Testis (tissue), 3 donors: ENCODE data around the gene AGPAT2. TPM values are rescaled to one million over a fixed set of nuclear protein-coding genes. Genes with fewer than 3 reads are reported as not detected.

Experiments used
- DNase-seq: peaks from one replicate; pipeline ENCODE4 v3.0.0-alpha.2; 2019
- H3K27ac ChIP-seq, 2 donors: fragments of 200-600 bp; sonication (generic); one replicate each; pipeline ENCODE4 v1.5.1; 2019
- H3K27me3 ChIP-seq: fragments of 200-600 bp; sonication (generic); one replicate; pipeline ENCODE4 v1.5.1; 2019
- H3K36me3 ChIP-seq: fragments of 200-600 bp; sonication (generic); one replicate; pipeline ENCODE4 v1.5.1; 2017; ENCODE audit warnings: low read depth; ENCODE audit errors: missing control alignments
- H3K4me1 ChIP-seq: fragments of 200-600 bp; sonication (generic); one replicate; pipeline ENCODE4 v1.5.1; 2019
- H3K4me3 ChIP-seq, 2 donors: fragments of 200-600 bp; sonication (generic); one replicate each; pipeline ENCODE4 v1.5.1; 2017 to 2019
- H3K9me3 ChIP-seq: fragments of 200-600 bp; sonication (generic); one replicate; pipeline ENCODE4 v1.5.1; 2017
- POLR2A ChIP-seq: fragments of 450-650 bp; IDR thresholded peaks from one replicate; pipeline ENCODE4 v1.6.1; 2017; ENCODE audit warnings: antibody characterized with exemption, mild to moderate bottlenecking, moderate library complexity
- whole genome bisulfite sequencing, 2 donors: methylation state at CpG; one replicate each; pipeline ENCODE4 v1.1.5; 2018; 5-methylcytosine and 5-hydroxymethylcytosine counted together
- intact Hi-C: fragments of 100-400 bp; cut with DNase I; formaldehyde crosslinking; loops from one replicate; pipeline ENCODE4 v1.15.1; 2023; ENCODE audit warnings: low total_unique reads
- polyA plus RNA-seq: library from polyadenylated mRNA; stranded (reverse); fragments of 350-450 nt; fragmentation: Illumina TruSeq; extraction: RNeasy Lipid Tissue Mini Kit (QIAGEN cat#74804); gene quantifications from one replicate; pipeline ENCODE4 v1.2.3, GENCODE V29; 2014; ENCODE audit warnings: low read depth, low replicate concordance; ENCODE audit not compliant: insufficient read depth
- total RNA-seq, 2 donors: library from RNA; depleted of rRNA; stranded (reverse); fragments of >200 nt; gene quantifications; one replicate each; pipeline ENCODE4 v1.2.3, GENCODE V29; 2016
- TF ChIP-seq, protein P1 (sequence below), 3 experiments: fragments of 450-650 bp in 2 of 3; fragments of 200-600 bp in 1 of 3; sonication (generic) in 1 of 3; IDR thresholded peaks; one replicate each; pipeline ENCODE4 v1.5.1; 2016 to 2019; ENCODE audit warnings: antibody characterized with exemption in 3 of 3, mild to moderate bottlenecking in 2 of 3, moderate library complexity in 1 of 3

Gene AGPAT2
- total and polyA plus RNA-seq, 3 donors from 2014 or later: 34.2 to 52.7 (median 46.6) TPM

DNA sequence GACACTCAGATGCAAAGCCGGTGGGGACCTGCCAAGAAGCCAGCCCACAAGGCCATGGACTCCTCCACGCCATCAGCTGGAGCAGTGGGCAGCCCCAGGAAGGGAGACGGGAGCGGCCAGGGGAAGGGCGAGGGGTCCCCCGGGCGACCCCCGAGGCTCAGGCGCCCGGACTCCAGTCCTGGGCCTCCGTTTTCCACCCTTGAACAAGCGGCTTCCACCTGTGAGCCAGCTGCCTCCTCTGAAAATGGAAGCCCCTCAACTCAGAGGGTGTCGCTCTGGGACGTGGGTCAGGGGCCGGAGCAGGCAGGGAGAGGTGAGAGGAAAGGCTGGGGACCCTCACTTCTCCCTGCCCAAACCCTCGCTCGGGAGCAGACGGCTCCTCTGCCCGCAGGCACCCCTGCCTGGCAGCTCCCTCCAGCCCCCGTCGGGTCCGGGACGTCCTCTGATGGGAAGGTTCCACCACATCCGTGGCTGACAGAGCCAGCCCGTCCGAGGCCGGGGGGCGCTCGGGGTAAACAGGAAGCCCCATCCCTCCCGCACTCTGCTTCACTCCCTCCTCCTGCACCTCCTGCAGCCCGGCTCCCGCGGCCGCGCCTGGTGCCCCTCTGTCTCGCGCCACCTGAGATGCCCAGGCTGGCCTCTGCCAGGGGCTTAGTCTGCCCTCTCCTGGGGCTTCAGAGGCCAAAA is 28.3 kb downstream of the AGPAT2 start:
- WGBS, 2 donors: 69 to 70% methylated on average over 37 of the region's 37 CpGs
- no peaks in the 10 kb centered on the region for H3K36me3 ChIP-seq
- no peaks in the 10 kb centered on the region for H3K27me3 ChIP-seq
- no peaks in the 10 kb centered on the region for H3K4me1 ChIP-seq
- H3K9me3 ChIP-seq: no peaks in the 10 kb centered on the region
- H3K4me3 ChIP-seq: no peak overlapping the region
- TF ChIP-seq, protein P1, sequence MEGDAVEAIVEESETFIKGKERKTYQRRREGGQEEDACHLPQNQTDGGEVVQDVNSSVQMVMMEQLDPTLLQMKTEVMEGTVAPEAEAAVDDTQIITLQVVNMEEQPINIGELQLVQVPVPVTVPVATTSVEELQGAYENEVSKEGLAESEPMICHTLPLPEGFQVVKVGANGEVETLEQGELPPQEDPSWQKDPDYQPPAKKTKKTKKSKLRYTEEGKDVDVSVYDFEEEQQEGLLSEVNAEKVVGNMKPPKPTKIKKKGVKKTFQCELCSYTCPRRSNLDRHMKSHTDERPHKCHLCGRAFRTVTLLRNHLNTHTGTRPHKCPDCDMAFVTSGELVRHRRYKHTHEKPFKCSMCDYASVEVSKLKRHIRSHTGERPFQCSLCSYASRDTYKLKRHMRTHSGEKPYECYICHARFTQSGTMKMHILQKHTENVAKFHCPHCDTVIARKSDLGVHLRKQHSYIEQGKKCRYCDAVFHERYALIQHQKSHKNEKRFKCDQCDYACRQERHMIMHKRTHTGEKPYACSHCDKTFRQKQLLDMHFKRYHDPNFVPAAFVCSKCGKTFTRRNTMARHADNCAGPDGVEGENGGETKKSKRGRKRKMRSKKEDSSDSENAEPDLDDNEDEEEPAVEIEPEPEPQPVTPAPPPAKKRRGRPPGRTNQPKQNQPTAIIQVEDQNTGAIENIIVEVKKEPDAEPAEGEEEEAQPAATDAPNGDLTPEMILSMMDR (IDR thresholded peaks at IDR 0.05): no peak
- no peak for TF ChIP-seq POLR2A
- intact Hi-C loops: no loop called here
- DNase-seq: no peak
- no peak overlapping the region for H3K27ac ChIP-seq

DNA sequence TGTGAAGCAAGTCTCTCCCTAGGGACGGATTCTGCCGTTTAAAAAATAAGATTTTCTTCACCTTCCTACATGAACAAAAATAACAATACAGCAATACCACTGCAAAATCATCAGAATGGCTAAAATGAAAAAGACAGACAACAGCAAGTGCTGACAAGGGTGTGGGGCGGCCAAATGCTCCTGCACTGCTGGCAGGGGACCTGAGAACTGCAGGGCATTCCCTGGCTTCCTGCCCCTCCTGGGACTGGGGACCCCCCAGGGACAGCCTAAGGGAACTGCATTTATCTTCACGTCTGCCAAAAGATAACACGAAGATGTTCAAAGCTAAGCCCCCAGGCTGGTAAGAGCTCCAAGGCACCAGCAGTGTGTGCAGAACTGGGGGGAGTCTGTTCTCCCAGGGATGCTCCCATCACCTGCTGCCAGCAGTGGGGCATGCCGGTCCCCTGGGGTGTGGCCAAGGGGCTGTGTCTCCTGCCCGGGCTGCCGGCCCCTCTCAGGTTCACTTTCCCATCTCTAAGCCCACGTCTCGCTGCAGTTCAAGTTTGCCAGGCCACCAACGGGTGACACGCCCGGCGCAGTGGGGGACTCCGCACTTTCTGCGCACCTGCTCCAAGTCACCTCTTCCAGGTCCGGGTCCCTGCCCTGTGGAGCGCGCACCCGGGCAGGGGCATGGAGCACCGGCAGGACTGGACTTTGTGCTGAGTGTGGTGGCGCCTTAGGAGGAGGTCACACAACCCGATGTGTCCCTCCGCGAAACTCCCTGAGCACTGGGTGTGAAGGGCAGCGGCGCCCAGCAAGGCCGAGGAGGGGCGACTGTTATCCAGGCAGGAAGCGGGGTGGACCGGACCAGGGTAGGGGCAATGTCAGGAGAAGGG is 29.0 kb downstream of the AGPAT2 start:
- no peaks in the 10 kb centered on the region for H3K9me3 ChIP-seq
- no peak overlapping the region for H3K4me3 ChIP-seq
- TF ChIP-seq POLR2A: no peak
- TF ChIP-seq, protein P1 (IDR thresholded peaks at IDR 0.05): no peak
- no peak for DNase-seq
- no peaks in the 10 kb centered on the region for H3K27me3 ChIP-seq
- no peak overlapping the region for H3K27ac ChIP-seq
- WGBS, 2 donors: 69 to 75% methylated on average over 9 to 31 of the region's 31 CpGs
- H3K36me3 ChIP-seq: no peaks in the 10 kb centered on the region
- intact Hi-C loops: no loop called here
- H3K4me1 ChIP-seq: no peaks in the 10 kb centered on the region

DNA sequence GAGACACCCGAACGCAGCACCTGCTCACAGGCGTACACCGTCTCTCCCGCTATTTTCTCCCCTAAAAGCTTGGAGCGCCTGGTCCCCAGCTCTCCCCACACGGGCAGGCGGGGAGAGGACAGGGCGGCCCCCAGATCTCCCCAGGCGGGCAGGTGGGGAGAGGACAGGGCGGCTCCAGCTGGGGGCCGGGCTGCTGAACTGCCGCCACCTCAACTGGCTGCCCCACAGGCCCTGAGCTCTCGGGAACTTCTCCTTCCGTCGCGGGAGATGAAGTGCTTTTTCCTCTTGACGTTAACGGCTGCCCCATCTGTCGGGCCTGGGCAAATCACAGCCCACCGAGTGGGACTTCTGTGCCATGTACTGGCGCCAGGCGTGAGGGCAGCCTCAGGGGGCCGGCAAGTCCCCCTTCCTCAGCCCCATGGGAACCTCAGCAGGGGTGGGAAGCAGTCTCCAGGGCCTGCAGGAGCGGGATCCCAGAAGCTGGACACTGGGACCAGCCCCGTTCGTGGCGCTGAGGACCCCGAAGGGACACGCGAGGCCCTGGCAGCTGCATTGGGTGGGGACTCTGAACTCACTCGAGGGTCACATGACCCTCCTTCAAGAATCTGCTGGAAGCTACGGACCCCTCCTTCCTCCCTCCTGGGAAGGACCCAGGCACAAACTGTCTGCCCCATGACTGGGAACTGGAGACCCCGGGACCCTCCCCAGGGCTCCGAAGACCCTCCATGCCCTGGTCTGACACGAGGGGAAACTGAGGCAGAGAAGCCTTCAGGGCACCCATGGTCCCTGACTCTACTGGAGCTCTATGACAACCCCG is 30.3 kb downstream of the AGPAT2 start:
- intact Hi-C loops: no loop called here
- TF ChIP-seq POLR2A: no peak
- TF ChIP-seq, protein P1 (IDR thresholded peaks at IDR 0.05): no peak
- peak overlapping the region in 1 of 2 donors; percentile 50 for H3K27ac ChIP-seq
- H3K4me3 ChIP-seq: no peak overlapping the region
- no peaks in the 10 kb centered on the region for H3K27me3 ChIP-seq
- WGBS, 2 donors: 77 to 83% methylated on average over 15 to 37 of the region's 37 CpGs
- DNase-seq: no peak
- no peaks in the 10 kb centered on the region for H3K4me1 ChIP-seq
- no peaks in the 10 kb centered on the region for H3K9me3 ChIP-seq
- H3K36me3 ChIP-seq: no peaks in the 10 kb centered on the region

DNA sequence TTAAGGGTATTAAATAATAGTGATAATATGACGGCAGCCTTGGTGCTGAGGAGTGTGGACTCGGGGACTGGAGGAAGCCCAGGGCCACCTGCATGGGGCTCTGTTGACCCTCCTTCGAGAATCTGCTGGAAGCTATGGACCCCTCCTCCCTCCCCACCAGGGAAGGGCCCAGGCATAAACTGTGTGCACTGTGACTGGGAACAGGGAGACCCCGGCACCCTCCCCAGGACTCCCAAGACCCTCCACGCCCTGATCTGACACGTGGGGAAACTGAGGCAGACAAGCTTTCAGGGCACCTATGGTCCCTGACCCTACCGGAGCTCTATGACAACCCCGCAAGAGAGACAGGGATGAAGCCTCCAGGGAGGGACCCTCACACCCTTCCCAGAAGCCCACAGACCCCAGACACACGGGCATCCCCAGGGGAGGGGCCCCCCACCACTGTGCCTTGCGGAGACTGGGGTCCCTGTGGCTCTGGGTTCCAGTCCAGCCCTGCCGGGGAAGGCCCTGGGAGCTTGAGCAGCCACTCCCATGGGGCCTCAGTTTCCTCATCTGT is 31.0 kb downstream of the AGPAT2 start:
- DNase-seq: no peak
- TF ChIP-seq, protein P1 (IDR thresholded peaks at IDR 0.05): no peak
- TF ChIP-seq POLR2A: no peak
- WGBS, 2 donors: 64 to 70% methylated on average over 8 to 11 of the region's 11 CpGs
- H3K27me3 ChIP-seq: no peaks in the 10 kb centered on the region
- intact Hi-C loops: no loop called here
- H3K9me3 ChIP-seq: no peaks in the 10 kb centered on the region
- no peaks in the 10 kb centered on the region for H3K36me3 ChIP-seq
- no peak overlapping the region for H3K4me3 ChIP-seq
- no peaks in the 10 kb centered on the region for H3K4me1 ChIP-seq
- H3K27ac ChIP-seq: peak overlapping the region in 1 of 2 donors; percentile 50
